ENCODE results near the gene CDCA7L.

DNA sequence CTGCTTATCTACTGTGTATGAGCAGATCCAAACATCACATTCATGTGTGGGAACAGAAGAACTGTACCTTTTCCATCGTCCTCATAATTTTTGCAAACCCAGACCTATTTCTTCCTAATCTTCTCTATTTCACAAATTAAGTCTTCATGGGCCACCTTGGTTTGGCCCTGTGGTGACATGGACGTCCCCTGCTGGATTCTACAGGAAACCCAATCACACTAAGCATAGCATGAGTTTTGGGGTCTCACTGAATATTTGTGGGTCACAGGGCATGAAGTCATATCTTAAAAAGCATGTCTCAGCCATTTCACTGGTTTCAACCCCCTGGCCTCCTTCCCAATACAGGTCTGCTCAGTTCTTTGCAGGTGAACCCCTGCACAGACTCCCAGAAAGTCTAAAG lies 35.8 kb upstream of the CDCA7L start:
- TF ChIP-seq, protein P1, sequence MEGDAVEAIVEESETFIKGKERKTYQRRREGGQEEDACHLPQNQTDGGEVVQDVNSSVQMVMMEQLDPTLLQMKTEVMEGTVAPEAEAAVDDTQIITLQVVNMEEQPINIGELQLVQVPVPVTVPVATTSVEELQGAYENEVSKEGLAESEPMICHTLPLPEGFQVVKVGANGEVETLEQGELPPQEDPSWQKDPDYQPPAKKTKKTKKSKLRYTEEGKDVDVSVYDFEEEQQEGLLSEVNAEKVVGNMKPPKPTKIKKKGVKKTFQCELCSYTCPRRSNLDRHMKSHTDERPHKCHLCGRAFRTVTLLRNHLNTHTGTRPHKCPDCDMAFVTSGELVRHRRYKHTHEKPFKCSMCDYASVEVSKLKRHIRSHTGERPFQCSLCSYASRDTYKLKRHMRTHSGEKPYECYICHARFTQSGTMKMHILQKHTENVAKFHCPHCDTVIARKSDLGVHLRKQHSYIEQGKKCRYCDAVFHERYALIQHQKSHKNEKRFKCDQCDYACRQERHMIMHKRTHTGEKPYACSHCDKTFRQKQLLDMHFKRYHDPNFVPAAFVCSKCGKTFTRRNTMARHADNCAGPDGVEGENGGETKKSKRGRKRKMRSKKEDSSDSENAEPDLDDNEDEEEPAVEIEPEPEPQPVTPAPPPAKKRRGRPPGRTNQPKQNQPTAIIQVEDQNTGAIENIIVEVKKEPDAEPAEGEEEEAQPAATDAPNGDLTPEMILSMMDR (IDR thresholded peaks at IDR 0.05 in 4 of 5, conservative IDR thresholded peaks at IDR 0.05 in 1 of 5), result no peak
- TF ChIP-seq POLR2A (IDR thresholded peaks at IDR 0.05), result no peak

All from gastrocnemius medialis (tissue), 4 donors.